IMR-90 (cell line): ENCODE results near the gene TTF1. TPM values are rescaled to one million over a fixed set of nuclear protein-coding genes. Genes with fewer than 3 reads are reported as not detected.

Experiments used
- ATAC-seq: fragments of 200-7000 bp; cut with Tn5 transposase; 2 replicates; pipeline ENCODE4 v1.9.1; 2020; ENCODE audit warnings: low read depth, mild to moderate bottlenecking, moderate library complexity
- BruUV-seq: library from RNA; stranded (reverse); fragments of 400-500 nt; replicated peaks from 2 replicates; lab custom pipeline; 2021; lab: Mats Ljungman, UMichigan
- CTCF ChIA-PET: fragments of 300-600 bp; formaldehyde crosslinking; extraction: SDS; loops from one replicate; lab custom pipeline; 2021; ENCODE audit warnings: antibody characterized with exemption; lab: Yijun Ruan, JAX
- POLR2A ChIA-PET: fragments of 300-600 bp; sonication (Branson Sonifier 250); formaldehyde crosslinking; loops from one replicate; lab custom pipeline; 2022; ENCODE audit warnings: antibody characterized with exemption; ENCODE audit not compliant: unreplicated experiment; lab: Charles Lee
- DNase-seq: peaks from one replicate; pipeline ENCODE4 v3.0.0; 2013
- H2AFZ ChIP-seq: replicated peaks from 2 replicates; pipeline ENCODE3; 2013; ENCODE audit warnings: low read length, mild to moderate bottlenecking; ENCODE audit not compliant: poor library complexity
- H2AK5ac ChIP-seq: 2 replicates; pipeline ENCODE4 v1.6.1; 2013; ENCODE audit warnings: low read depth, low read length, inconsistent platforms
- H2AK9ac ChIP-seq: replicated peaks from 2 replicates; pipeline ENCODE3; 2013; ENCODE audit warnings: mild to moderate bottlenecking, low read depth, low read length, moderate library complexity; ENCODE audit not compliant: poor library complexity
- H2BK120ac ChIP-seq: 2 replicates; pipeline ENCODE4 v1.6.1; 2013; ENCODE audit warnings: low read depth, low read length, inconsistent platforms
- H2BK15ac ChIP-seq: 3 replicates; pipeline ENCODE4 v1.6.1; 2013; ENCODE audit warnings: low read depth, low read length, inconsistent platforms
- H2BK20ac ChIP-seq: 2 replicates; pipeline ENCODE4 v1.6.1; 2013; ENCODE audit warnings: low read depth, mild to moderate bottlenecking, inconsistent platforms, low read length, moderate library complexity
- H2BK5ac ChIP-seq: 2 replicates; pipeline ENCODE4 v1.6.1; 2013; ENCODE audit warnings: mild to moderate bottlenecking, low read depth, low read length, inconsistent platforms; ENCODE audit not compliant: poor library complexity, severe bottlenecking
- H3K14ac ChIP-seq: replicated peaks from 2 replicates; pipeline ENCODE4 v1.6.1; 2013; ENCODE audit warnings: low read depth, low read length, inconsistent platforms
- H3K18ac ChIP-seq: 2 replicates; pipeline ENCODE4 v1.6.1; 2013; ENCODE audit warnings: low read depth, low read length, control low read depth
- H3K23ac ChIP-seq: 2 replicates; pipeline ENCODE4 v1.6.1; 2013; ENCODE audit warnings: low read depth, low read length, inconsistent platforms
- H3K27ac ChIP-seq: 2 replicates; pipeline ENCODE4 v1.5.1; 2013; ENCODE audit warnings: mild to moderate bottlenecking, control low read depth, low read length; ENCODE audit not compliant: insufficient read depth
- H3K27me3 ChIP-seq: 2 replicates; pipeline ENCODE4 v1.6.1; 2013; ENCODE audit warnings: low read length; ENCODE audit not compliant: control insufficient read depth, insufficient read depth
- H3K36me3 ChIP-seq: 2 replicates; pipeline ENCODE4 v1.6.1; 2013; ENCODE audit warnings: low read length, mixed read lengths; ENCODE audit not compliant: control insufficient read depth, insufficient read depth
- H3K4ac ChIP-seq: 2 replicates; pipeline ENCODE4 v1.6.1; 2013; ENCODE audit warnings: low read depth, low read length, inconsistent platforms
- H3K4me1 ChIP-seq: 2 replicates; pipeline ENCODE4 v1.6.1; 2013; ENCODE audit warnings: low read length, mixed read lengths; ENCODE audit not compliant: control insufficient read depth, insufficient read depth
- H3K4me2 ChIP-seq: 2 replicates; pipeline ENCODE4 v1.6.1; 2013; ENCODE audit warnings: low read depth, mild to moderate bottlenecking, control low read depth, low read length, moderate library complexity
- H3K4me3 ChIP-seq: 2 replicates; pipeline ENCODE4 v1.5.1; 2013; ENCODE audit warnings: low read depth, mild to moderate bottlenecking, control low read depth, low read length, moderate library complexity; ENCODE audit not compliant: insufficient read depth
- H3K56ac ChIP-seq: 2 replicates; pipeline ENCODE4 v1.6.1; 2013; ENCODE audit warnings: low read length, inconsistent platforms; ENCODE audit not compliant: insufficient read depth; ENCODE audit errors: extremely low read depth
- H3K79me1 ChIP-seq, 2 experiments: 2 replicates each; pipeline ENCODE4 v1.6.1; 2013; ENCODE audit warnings: low read length in 2 of 2, inconsistent platforms in 1 of 2, low read depth in 1 of 2
- H3K9ac ChIP-seq: 2 replicates; pipeline ENCODE4 v1.6.1; 2013; ENCODE audit warnings: low read depth, low read length, control low read depth
- H3K9me1 ChIP-seq: 2 replicates; pipeline ENCODE4 v1.6.1; 2013; ENCODE audit warnings: low read length, inconsistent platforms; ENCODE audit not compliant: insufficient read depth
- H3K9me3 ChIP-seq: 2 replicates; pipeline ENCODE4 v1.6.1; 2013; ENCODE audit warnings: low read length; ENCODE audit not compliant: control insufficient read depth, insufficient read depth
- H4K20me1 ChIP-seq: 2 replicates; pipeline ENCODE4 v1.6.1; 2013; ENCODE audit warnings: low read length, inconsistent platforms; ENCODE audit not compliant: insufficient read depth
- H4K5ac ChIP-seq: 2 replicates; pipeline ENCODE4 v1.6.1; 2013; ENCODE audit warnings: mild to moderate bottlenecking, low read depth, low read length, control low read depth
- H4K8ac ChIP-seq, 2 experiments: 2 replicates each; pipeline ENCODE4 v1.6.1; 2013; ENCODE audit warnings: low read depth in 2 of 2, low read length in 2 of 2, control low read depth in 1 of 2, inconsistent platforms in 1 of 2
- H4K91ac ChIP-seq: 2 replicates; pipeline ENCODE4 v1.6.1; 2013; ENCODE audit warnings: low read depth, low read length, inconsistent platforms; ENCODE audit not compliant: insufficient read depth
- BHLHE40 ChIP-seq: fragments of 150-350 bp; IDR thresholded peaks from 2 replicates; pipeline ENCODE4 v1.6.1; 2016; ENCODE audit warnings: mild to moderate bottlenecking, low read depth, low read length
- CTCF ChIP-seq: conservative IDR thresholded peaks from 2 replicates; pipeline ENCODE4 v1.5.1; 2012; ENCODE audit warnings: mild to moderate bottlenecking, low read depth, low read length, improper control_type of control experiment
- MAZ ChIP-seq: IDR thresholded peaks from 2 replicates; pipeline ENCODE4 v1.6.1; 2012; ENCODE audit warnings: low read depth, mild to moderate bottlenecking, low read length, improper control_type of control experiment, moderate library complexity, borderline replicate concordance
- MXI1 ChIP-seq: IDR thresholded peaks from 2 replicates; pipeline ENCODE4 v1.6.1; 2012; ENCODE audit warnings: low read depth, mild to moderate bottlenecking, low read length, moderate library complexity, borderline replicate concordance
- NFE2L2 ChIP-seq: fragments of 150-350 bp; IDR thresholded peaks from 2 replicates; pipeline ENCODE4 v1.6.1; 2016; ENCODE audit warnings: low read depth, mild to moderate bottlenecking, low read length
- POLR2A ChIP-seq: IDR thresholded peaks from 2 replicates; pipeline ENCODE4 v1.6.1; 2012; ENCODE audit warnings: mild to moderate bottlenecking, low read depth, low read length
- RFX5 ChIP-seq: IDR thresholded peaks from 2 replicates; pipeline ENCODE4 v1.8.0; 2012; ENCODE audit warnings: low read depth, mild to moderate bottlenecking, low read length, moderate library complexity
- WGBS, 2 experiments: methylation state at CpG; one replicate each; pipeline versions ENCODE4 v1.1.5 to v1.1.7; 2013; ENCODE audit warnings: missing lambda C conversion rate in 2 of 2; ENCODE audit not compliant: insufficient read length in 1 of 2; ENCODE audit errors: extremely low coverage in 2 of 2; 5-methylcytosine and 5-hydroxymethylcytosine counted together
- dilution Hi-C: fragments of 300-500 bp; cut with HindIII; formaldehyde crosslinking; loops from one replicate; pipeline ENCODE4 v1.14.3; 2018; ENCODE audit warnings: low sequenced_read_pairs; ENCODE audit not compliant: unreplicated experiment
- in situ Hi-C: fragments of 300-500 bp; cut with MboI; formaldehyde crosslinking; loops from 3 replicates; pipeline ENCODE4 v1.14.3; 2019; ENCODE audit warnings: low sequenced_read_pairs, inconsistent platforms, mixed read lengths
- intact Hi-C: fragments of 100-400 bp; cut with micrococcal nuclease; formaldehyde crosslinking; loops from 2 replicates; pipeline ENCODE4 v1.10.0; 2022
- polyA plus RNA-seq, 3 experiments: library from polyadenylated mRNA; depleted of rRNA; stranded (reverse); fragments of >200 nt; gene quantifications; 2 replicates each; pipeline ENCODE4 v1.2.3, GENCODE V29; 2012; ENCODE audit warnings: low replicate concordance in 1 of 3
- total RNA-seq: library from RNA; depleted of rRNA; stranded (reverse); fragments of >200 nt; gene quantifications from 2 replicates; pipeline ENCODE4 v1.2.3, GENCODE V29; 2012

Gene TTF1
- total and polyA plus RNA-seq, 2 of the 4 experiments (the other 2 are of a cell fraction), result 6.5 to 12.0 TPM

- intact Hi-C loops, result loop anchor here (10.0 kb wide), 1 partner anchor 56 kb away; no protein-coding TSS in a partner anchor
- no TSS peak for BruUV-seq
- CTCF ChIA-PET, result no interaction called here
Observed at GRCh38 chr9:132390966-132391365, 15.7 kb downstream of the TTF1 start.

More at GRCh38 chr9:132390966-132391365, 15.7 kb downstream of the TTF1 start:
- in situ Hi-C loops (no loop called here), dilution Hi-C loops (no loop called here)
- Histone ChIP-seq H3K9ac (no peak overlapping the region), H4K20me1 (no peaks in the 10 kb centered on the region; the same call in 1 of the 2 replicates), H2BK5ac (no peak overlapping the region), H2AK9ac (no peak overlapping the region), H3K36me3 (peaks cover 63% of the 10 kb centered on the region), H3K14ac (no peak overlapping the region), H4K91ac (no peak overlapping the region), H3K4me2 (no peak overlapping the region), H3K9me3 (no peaks in the 10 kb centered on the region), H3K4me1 (no peaks in the 10 kb centered on the region), H4K8ac (no peak overlapping the region), H2AFZ (no peak overlapping the region), H2AK5ac (no peak overlapping the region), H3K79me1 (no peaks in the 10 kb centered on the region; a peak in 1 of 4 replicates), H3K23ac (no peak overlapping the region), H3K9me1 (no peaks in the 10 kb centered on the region), H3K56ac (no peak overlapping the region), H3K4me3 (no peak overlapping the region), H3K27ac (no peak overlapping the region), H3K4ac (no peak overlapping the region), H3K18ac (no peak overlapping the region), H2BK120ac (no peak overlapping the region), H2BK20ac (no peak overlapping the region), H4K5ac (no peak overlapping the region), H3K27me3 (no peaks in the 10 kb centered on the region), H2BK15ac (no peak overlapping the region)
- POLR2A ChIA-PET, result interaction anchor here (0.7 kb wide), 1 partner anchor 98 kb away, joined by 5 read pairs; no protein-coding TSS in a partner anchor
- DNase-seq (no peak), ATAC-seq (no peak)
- TF ChIP-seq POLR2A (no peak), BHLHE40 (no peak), RFX5 (no peak), CTCF (no peak), MXI1 (no peak), MAZ (no peak), NFE2L2 (no peak)
- no CpG with 5 or more reads among the region's 7 CpGs for WGBS, 2 experiments
